AG04450 (cell line): ENCODE data around the gene ZSWIM3. TPM values are rescaled to one million over a fixed set of nuclear protein-coding genes. Genes with fewer than 3 reads are reported as not detected.

Experiments used
- CTCF ChIA-PET: fragments of 300-600, 350-600 bp; formaldehyde crosslinking; extraction: SDS; loops from one replicate; lab custom pipeline; 2022; ENCODE audit warnings: antibody characterized with exemption, inconsistent platforms; lab: Charles Lee
- POLR2A ChIA-PET: fragments of 350-600 bp; formaldehyde crosslinking; extraction: SDS; loops from one replicate; lab custom pipeline; 2021; ENCODE audit warnings: antibody characterized with exemption, inconsistent platforms; lab: Yijun Ruan, JAX
- DNase-seq: peaks from one replicate; pipeline ENCODE4 v3.0.0-alpha.2; 2011; ENCODE audit warnings: low read depth, low spot score
- H3K27ac ChIP-seq: one replicate; pipeline ENCODE4 v1.5.1; 2012; ENCODE audit warnings: low read depth, low read length, control low read depth
- H3K27me3 ChIP-seq: one replicate; pipeline ENCODE4 v1.6.0; 2012; ENCODE audit warnings: low read length; ENCODE audit not compliant: control insufficient read depth, insufficient read depth
- H3K4me3 ChIP-seq: 2 replicates; pipeline ENCODE4 v1.5.1; 2011; ENCODE audit warnings: mild to moderate bottlenecking, low read depth, low read length, control low read depth
- H3K9me3 ChIP-seq: 2 replicates; pipeline ENCODE4 v1.5.1; 2012; ENCODE audit warnings: low read length; ENCODE audit not compliant: control insufficient read depth, insufficient read depth
- CTCF ChIP-seq: IDR thresholded peaks from 2 replicates; pipeline ENCODE4 v1.5.1; 2011; ENCODE audit warnings: low read depth, low read length, control low read depth, inconsistent platforms
- polyA plus RNA-seq: library from polyadenylated mRNA; depleted of rRNA; stranded (reverse); fragments of >200 nt; gene quantifications from 2 replicates; pipeline ENCODE4 v1.2.3, GENCODE V29; 2011

Gene ZSWIM3
- polyA plus RNA-seq, 1 experiment = 4.6 TPM

GRCh38 chr20:45853484-45853883 is 3.9 kb upstream of the ZSWIM3 start:
- CTCF ChIA-PET = no interaction called here
- no peak for DNase-seq
- no peak for TF ChIP-seq CTCF
- Histone ChIP-seq H3K4me3 (no peak overlapping the region), H3K27ac (no peak overlapping the region), H3K27me3 (no peaks in the 10 kb centered on the region), H3K9me3 (no peaks in the 10 kb centered on the region)
- POLR2A ChIA-PET = no interaction called here

- Histone ChIP-seq H3K9me3 (no peaks in the 10 kb centered on the region), H3K4me3 (peak overlapping the region; percentile 91), H3K27ac (no peak overlapping the region), H3K27me3 (no peaks in the 10 kb centered on the region)
- no peak for TF ChIP-seq CTCF
- ChIA-PET POLR2A (no interaction called here), CTCF (interaction anchor here (0.8 to 1.1 kb wide), 2 partner anchors 10 to 32 kb away, joined by 3 to 4 read pairs; partner anchors contain the start of gene NEURL2)
- DNase-seq = no peak
Observed at GRCh38 chr20:45857882-45858216, 435 bp downstream of the ZSWIM3 start.

- TF ChIP-seq CTCF = no peak
- Histone ChIP-seq H3K9me3 (no peaks in the 10 kb centered on the region), H3K27ac (no peak overlapping the region), H3K27me3 (no peaks in the 10 kb centered on the region), H3K4me3 (no peak overlapping the region)
- ChIA-PET POLR2A (interaction anchor here (0.5 kb wide), 1 partner anchor 10 kb away, joined by 3 read pairs; no protein-coding TSS in a partner anchor), CTCF (no interaction called here)
- no peak for DNase-seq
Observed at GRCh38 chr20:45859916-45860315, 2.5 kb downstream of the ZSWIM3 start.

- Histone ChIP-seq H3K27me3 (no peaks in the 10 kb centered on the region), H3K9me3 (no peaks in the 10 kb centered on the region), H3K4me3 (no peak overlapping the region), H3K27ac (no peak overlapping the region)
- TF ChIP-seq CTCF = no peak
- POLR2A ChIA-PET = interaction anchor here (0.6 kb wide), 1 partner anchor 8 kb away, joined by 3 read pairs; no protein-coding TSS in a partner anchor
- CTCF ChIA-PET = interaction anchor here (1.2 kb wide), 1 partner anchor 109 kb away, joined by 3 read pairs; no protein-coding TSS in a partner anchor
- no peak for DNase-seq
Observed at GRCh38 chr20:45860560-45861220, 3.3 kb downstream of the ZSWIM3 start.
